GM21576 (cell line): ENCODE data around the gene ANKRD13B.

Source experiments
- ATAC-seq: cut with Tn5 transposase; IDR thresholded peaks from one replicate; pipeline ENCODE4 v1.9.1; 2021; ENCODE audit warnings: mild to moderate bottlenecking, moderate library complexity; ENCODE audit not compliant: unreplicated experiment

The ANKRD13B gene

GRCh38 chr17:29579866-29580771 lies 12.8 kb upstream of the ANKRD13B start:
- peak; percentile 66 for ATAC-seq

- ATAC-seq = no peak
These were observed 11.2 kb upstream of the ANKRD13B start for GRCh38 chr17:29581583-29582253.

GRCh38 chr17:29582254-29582765 lies 10.6 kb upstream of the ANKRD13B start:
- no peak for ATAC-seq

GRCh38 chr17:29582772-29583171 lies 10.2 kb upstream of the ANKRD13B start:
- ATAC-seq = no peak

GRCh38 chr17:29583324-29584248 lies 9.3 kb upstream of the ANKRD13B start:
- ATAC-seq = no peak

- ATAC-seq = no peak
These were observed 8.4 kb upstream of the ANKRD13B start for GRCh38 chr17:29584452-29585079.

GRCh38 chr17:29585080-29585751 lies 7.7 kb upstream of the ANKRD13B start:
- no peak for ATAC-seq

GRCh38 chr17:29586676-29587469 lies 6.1 kb upstream of the ANKRD13B start:
- ATAC-seq = no peak

GRCh38 chr17:29587591-29587990 lies 5.3 kb upstream of the ANKRD13B start:
- ATAC-seq = no peak

GRCh38 chr17:29588017-29588561 lies 4.8 kb upstream of the ANKRD13B start:
- no peak for ATAC-seq

- no peak for ATAC-seq
These were observed 4.1 kb upstream of the ANKRD13B start for GRCh38 chr17:29588562-29589411.

- peak; percentile 38 for ATAC-seq
These were observed 3.2 kb upstream of the ANKRD13B start, which contains the start of gene GIT1 for GRCh38 chr17:29589524-29590410. Gene GIT1 (minus strand): TSS chr17:29589648. CDS start chr17:29589378, 270 bp downstream.

GRCh38 chr17:29590411-29591145 lies 2.4 kb upstream of the ANKRD13B start:
- ATAC-seq = no peak

GRCh38 chr17:29591146-29591736 lies 1.7 kb upstream of the ANKRD13B start:
- ATAC-seq = no peak

- no peak for ATAC-seq
These were observed 959 bp upstream of the ANKRD13B start for GRCh38 chr17:29591737-29592608.
